Smooth muscle cell (in vitro differentiated cells): ENCODE results near the gene SNX3. TPM values are rescaled to one million over a fixed set of nuclear protein-coding genes. Genes with fewer than 3 reads are reported as not detected.

Source experiments
- DNase-seq: peaks from one replicate; lab custom pipeline; 2025; ENCODE audit not compliant: unreplicated experiment; lab: John Stamatoyannopoulos, UW
- H2AFZ ChIP-seq: fragments of 200-600 bp; sonication (generic); 2 replicates; pipeline ENCODE4 v1.6.0; 2016; ENCODE audit warnings: antibody characterized with exemption, low read depth, mild to moderate bottlenecking
- H3F3A ChIP-seq: fragments of 200-600 bp; sonication (generic); 2 replicates; pipeline ENCODE4 v1.6.0; 2017; ENCODE audit warnings: antibody characterized with exemption, low read depth
- H3K27ac ChIP-seq: fragments of 200-600 bp; sonication (generic); 2 replicates; pipeline ENCODE4 v1.5.1; 2016; ENCODE audit warnings: low read depth, mild to moderate bottlenecking
- H3K27me3 ChIP-seq: fragments of 200-600 bp; sonication (generic); 2 replicates; pipeline ENCODE4 v1.6.1; 2016; ENCODE audit warnings: low read depth, mild to moderate bottlenecking
- H3K36me3 ChIP-seq: fragments of 200-600 bp; sonication (generic); 2 replicates; pipeline ENCODE4 v1.5.1; 2016; ENCODE audit warnings: low read depth
- H3K4me1 ChIP-seq: fragments of 200-600 bp; sonication (generic); 2 replicates; pipeline ENCODE4 v1.5.1; 2016; ENCODE audit warnings: low read depth
- H3K4me2 ChIP-seq: fragments of 200-600 bp; sonication (generic); 2 replicates; pipeline ENCODE4 v1.6.0; 2016; ENCODE audit warnings: mild to moderate bottlenecking
- H3K4me3 ChIP-seq: fragments of 200-600 bp; sonication (generic); 2 replicates; pipeline ENCODE4 v1.5.1; 2016; ENCODE audit warnings: mild to moderate bottlenecking
- H3K79me2 ChIP-seq: fragments of 200-600 bp; sonication (generic); 2 replicates; pipeline ENCODE4 v1.6.0; 2016; ENCODE audit warnings: low read depth, mild to moderate bottlenecking
- H3K9ac ChIP-seq: fragments of 200-600 bp; sonication (generic); 2 replicates; pipeline ENCODE4 v1.6.0; 2016; ENCODE audit warnings: low read depth
- H3K9me3 ChIP-seq: fragments of 200-600 bp; sonication (generic); replicated peaks from 2 replicates; pipeline ENCODE4 v1.5.1; 2016; ENCODE audit warnings: low read depth
- H4K20me1 ChIP-seq: fragments of 200-600 bp; sonication (generic); 2 replicates; pipeline ENCODE4 v1.6.0; 2016; ENCODE audit warnings: low read depth
- CTCF ChIP-seq: fragments of 200-600 bp; sonication (generic); IDR thresholded peaks from 2 replicates; pipeline ENCODE4 v1.5.1; 2017; ENCODE audit warnings: borderline replicate concordance, mild to moderate bottlenecking, antibody characterized with exemption; ENCODE audit not compliant: insufficient read depth, poor library complexity, severe bottlenecking
- WGBS: methylation state at CpG from one replicate; pipeline ENCODE4 v1.1.7; 2016; ENCODE audit warnings: low lambda C conversion rate; 5-methylcytosine and 5-hydroxymethylcytosine counted together
- polyA plus RNA-seq: library from polyadenylated mRNA; unstranded; fragments of >200 nt; fragmentation: Nextera tagmentation; extraction: Ambion mirVana; gene quantifications from 2 replicates; pipeline ENCODE4 v1.2.1, GENCODE V29; 2016
- total RNA-seq: library from RNA; depleted of rRNA; stranded (reverse); fragments of >200 nt; gene quantifications from 2 replicates; pipeline ENCODE4 v1.2.3, GENCODE V29; 2014

The SNX3 gene
- total and polyA plus RNA-seq, 2 experiments from 2014 or later: 229 to 299 TPM

- H4K20me1 ChIP-seq: peaks cover 90% of the 10 kb centered on the region
- 94% methylated on average over 2 of the region's 2 CpGs for whole genome bisulfite sequencing
Measured at GRCh38 chr6:108243836-108244235, 17.0 kb downstream of the SNX3 start.

GRCh38 chr6:108242721-108243120, 18.1 kb downstream of the SNX3 start:
- H3K4me2 ChIP-seq: no peak overlapping the region
- H3K9me3 ChIP-seq: no peaks in the 10 kb centered on the region
- H3K27ac ChIP-seq: no peak overlapping the region
- WGBS: 31% methylated on average over 2 of the region's 2 CpGs
- no peak for DNase-seq
- no peak overlapping the region for H2AFZ ChIP-seq
- peaks cover 13% of the 10 kb centered on the region for H3K36me3 ChIP-seq
- H3K4me1 ChIP-seq: no peaks in the 10 kb centered on the region
- no peak overlapping the region for H3K9ac ChIP-seq
- H3F3A ChIP-seq: no peaks in the 10 kb centered on the region
- no peak for TF ChIP-seq CTCF
- peaks cover 90% of the 10 kb centered on the region for H4K20me1 ChIP-seq
- no peak overlapping the region for H3K4me3 ChIP-seq
- peaks cover 88% of the 10 kb centered on the region for H3K79me2 ChIP-seq
- H3K27me3 ChIP-seq: no peaks in the 10 kb centered on the region

More at GRCh38 chr6:108243836-108244235, 17.0 kb downstream of the SNX3 start:
- no peak overlapping the region for H3K27ac ChIP-seq
- no peaks in the 10 kb centered on the region for H3F3A ChIP-seq
- H3K4me2 ChIP-seq: no peak overlapping the region
- H3K79me2 ChIP-seq: peaks cover 91% of the 10 kb centered on the region
- no peaks in the 10 kb centered on the region for H3K27me3 ChIP-seq
- DNase-seq: no peak
- H3K4me3 ChIP-seq: no peak overlapping the region
- H3K36me3 ChIP-seq: peaks cover 13% of the 10 kb centered on the region
- no peak overlapping the region for H3K9ac ChIP-seq
- no peak for TF ChIP-seq CTCF
- H3K4me1 ChIP-seq: no peaks in the 10 kb centered on the region
- H3K9me3 ChIP-seq: no peaks in the 10 kb centered on the region
- H2AFZ ChIP-seq: no peak overlapping the region

- Histone ChIP-seq H3K27ac (no peak overlapping the region), H3K27me3 (no peaks in the 10 kb centered on the region), H2AFZ (no peak overlapping the region), H3K36me3 (peaks cover 13% of the 10 kb centered on the region), H4K20me1 (peaks cover 90% of the 10 kb centered on the region), H3K9me3 (no peaks in the 10 kb centered on the region), H3K4me3 (no peak overlapping the region), H3K9ac (no peak overlapping the region), H3K79me2 (peaks cover 88% of the 10 kb centered on the region), H3K4me2 (no peak overlapping the region), H3F3A (no peaks in the 10 kb centered on the region), H3K4me1 (no peaks in the 10 kb centered on the region)
- no peak for DNase-seq
- WGBS: 99% methylated on average over 2 of the region's 2 CpGs
- TF ChIP-seq CTCF: no peak
Measured at GRCh38 chr6:108242259-108242658, 18.6 kb downstream of the SNX3 start.

- Histone ChIP-seq H3K36me3 (peaks cover 5% of the 10 kb centered on the region), H2AFZ (no peak overlapping the region), H3K9ac (no peak overlapping the region), H3K79me2 (peaks cover 89% of the 10 kb centered on the region), H4K20me1 (peaks cover 92% of the 10 kb centered on the region), H3K9me3 (no peaks in the 10 kb centered on the region), H3K4me1 (no peaks in the 10 kb centered on the region), H3K27me3 (no peaks in the 10 kb centered on the region), H3K27ac (no peak overlapping the region), H3K4me3 (no peak overlapping the region), H3F3A (no peaks in the 10 kb centered on the region), H3K4me2 (no peak overlapping the region)
- WGBS: 97% methylated on average over 4 of the region's 4 CpGs
- TF ChIP-seq CTCF: no peak
- no peak for DNase-seq
Measured at GRCh38 chr6:108238322-108238721, 22.5 kb downstream of the SNX3 start.
